OCI-M1 (cell line): ENCODE results near the gene VWA8.
"Not testable (repeated sequence)": the region's sequence is repeated elsewhere in the genome, so short reads cannot be mapped to it uniquely, and the experiment has no call there.

ENCODE experiments used
- DNase-seq: peaks from one replicate; lab custom pipeline; 2025; lab: John Stamatoyannopoulos, UW

Gene VWA8

DNA sequence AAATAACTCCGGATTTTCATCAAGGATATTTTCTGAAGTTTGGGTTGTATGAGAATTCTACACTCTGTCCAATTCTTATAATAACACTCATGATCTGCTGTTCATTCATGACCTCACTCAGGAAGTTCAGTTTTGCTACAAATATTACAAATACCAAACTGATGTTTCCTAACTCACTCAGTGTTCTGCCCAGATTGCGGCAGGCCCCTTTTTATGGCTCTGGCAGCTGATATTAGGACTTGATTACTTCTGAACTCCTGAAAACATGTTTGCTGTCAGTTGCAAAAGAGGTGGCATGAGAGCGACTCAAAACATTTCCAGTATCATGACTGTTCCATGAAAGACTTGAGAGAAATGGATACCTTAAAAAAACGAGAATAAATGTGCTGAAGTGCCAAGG lies 315.6 kb downstream of the VWA8 start:
- no peak for DNase-seq

DNA sequence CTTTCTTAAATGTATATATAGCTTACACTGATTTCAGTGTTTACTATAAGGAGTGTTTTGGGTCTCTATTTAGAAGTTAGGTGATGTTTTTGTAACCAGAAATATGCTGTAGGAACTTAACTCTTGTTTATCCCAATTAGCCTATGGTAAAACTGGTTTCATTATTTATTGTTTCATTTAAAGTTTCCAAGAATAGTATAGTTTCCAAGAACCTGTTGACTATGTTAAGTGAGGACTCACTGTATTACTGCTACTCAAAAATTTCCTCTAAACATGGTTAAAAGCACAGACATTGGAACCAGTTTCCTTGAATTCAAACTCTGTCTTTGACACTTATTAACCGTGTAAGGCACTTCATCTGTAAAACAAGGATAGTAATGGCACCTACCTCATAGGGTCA lies 316.2 kb downstream of the VWA8 start:
- no peak for DNase-seq

DNA sequence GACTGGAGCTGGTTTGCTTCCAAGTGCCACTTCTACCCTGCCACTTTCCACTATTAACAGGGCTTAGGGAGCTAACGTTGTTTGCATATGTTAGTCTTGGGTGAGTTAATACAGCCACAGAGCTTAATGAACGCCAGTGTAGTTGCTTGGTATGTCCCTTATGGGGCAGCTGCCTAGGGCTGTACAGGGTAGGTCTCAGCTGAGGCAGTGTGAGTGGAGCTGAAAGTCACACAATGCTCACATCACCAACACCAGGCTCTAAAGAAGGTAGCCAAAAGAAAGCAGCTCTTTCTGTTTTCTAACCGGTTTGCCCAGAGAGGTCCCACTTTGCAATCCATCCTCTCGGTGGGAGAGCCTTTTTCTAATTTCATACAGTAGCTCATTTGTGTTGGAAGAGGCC lies 317.4 kb downstream of the VWA8 start:
- DNase-seq: no peak

DNA sequence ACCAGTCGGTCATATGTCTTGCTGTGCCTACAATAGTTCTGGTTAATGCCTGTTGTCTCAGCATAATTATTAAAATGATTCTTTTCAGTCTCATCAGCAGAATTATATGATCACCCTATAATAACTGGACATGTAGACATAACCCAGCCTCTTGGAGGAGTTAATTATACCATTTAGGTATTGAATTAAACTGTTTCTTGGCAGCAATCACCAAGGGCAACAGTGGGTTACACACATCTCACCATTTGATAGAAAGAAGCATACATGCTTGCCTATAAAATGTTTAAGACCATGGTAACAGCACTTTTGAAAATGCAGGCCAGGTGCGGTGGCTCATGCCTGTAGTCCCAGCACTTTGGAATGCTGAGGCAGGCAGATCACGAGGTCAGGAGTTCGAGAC lies 318.9 kb downstream of the VWA8 start:
- DNase-seq: no peak

- no peak for DNase-seq
Measured at GRCh38 chr13:41641429-41641828, 319.5 kb downstream of the VWA8 start.

DNA sequence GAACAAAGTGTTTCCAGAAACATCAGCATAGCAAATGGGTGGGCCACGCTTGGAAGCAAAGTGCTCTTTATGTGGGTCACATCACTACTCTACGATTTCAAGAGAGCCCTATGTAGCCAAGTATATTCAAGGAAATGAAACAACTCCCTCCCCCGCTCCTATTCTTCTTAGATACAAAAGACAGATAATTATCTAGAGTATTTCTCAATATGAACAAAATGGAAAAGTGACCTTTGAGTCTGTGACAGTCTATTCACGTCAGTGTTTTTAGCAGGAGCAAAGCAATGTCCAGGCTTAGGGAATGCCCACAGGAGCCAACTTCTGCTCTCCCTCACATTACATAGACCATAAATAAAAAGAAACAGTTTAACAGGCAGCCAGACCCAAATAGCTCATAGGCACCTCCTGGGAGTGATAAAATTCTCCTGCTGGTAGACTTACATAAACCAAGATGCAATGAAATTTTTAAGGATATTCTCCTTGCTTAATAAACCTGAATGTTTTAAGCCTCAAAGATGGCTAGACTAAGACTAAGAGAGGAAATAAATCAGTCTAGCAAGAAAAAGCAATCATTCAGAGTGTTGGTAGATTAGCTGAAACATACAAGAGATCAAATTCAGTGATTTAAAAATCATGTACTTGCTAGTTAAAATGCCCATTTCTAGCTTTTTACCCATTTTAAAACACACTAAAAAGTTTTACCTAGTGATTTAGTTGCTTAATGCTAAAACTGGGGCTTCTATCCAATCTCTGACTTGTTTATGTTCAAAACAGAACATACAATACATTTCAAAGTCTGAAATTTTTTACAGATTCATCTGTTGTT lies 320.7 kb downstream of the VWA8 start:
- DNase-seq: no peak

DNA sequence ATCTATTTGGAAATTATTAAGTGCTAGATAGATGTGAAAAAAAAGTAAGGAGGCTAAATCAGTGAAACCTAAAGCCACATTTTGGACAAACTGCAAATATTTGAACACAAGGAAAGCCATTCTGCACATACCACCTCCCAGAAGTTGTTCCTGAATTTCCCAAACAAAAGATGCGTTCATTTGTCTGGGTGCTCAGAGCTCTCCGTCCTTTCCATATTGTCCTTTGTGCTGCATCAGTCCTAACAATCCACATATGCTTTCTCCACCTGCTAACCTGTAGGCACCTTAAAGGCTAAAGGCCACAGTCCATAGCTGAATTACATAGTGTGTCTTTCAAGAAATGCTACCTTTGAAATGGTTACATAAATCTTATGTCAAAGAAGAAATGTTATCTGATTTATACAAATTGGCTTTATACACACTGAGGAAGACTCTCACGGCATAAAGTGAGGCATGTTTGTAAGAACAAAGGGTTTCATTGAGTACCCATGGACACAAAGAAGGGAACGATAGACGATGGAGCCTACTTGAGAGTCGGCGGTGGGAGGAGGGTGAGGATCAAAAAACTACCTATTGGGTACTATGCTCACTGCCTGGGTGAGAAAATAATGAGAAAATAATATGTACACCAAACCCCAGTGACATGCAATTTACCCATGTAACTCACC lies 321.5 kb downstream of the VWA8 start:
- DNase-seq: no peak

GRCh38 chr13:41637586-41637985 lies 323.3 kb downstream of the VWA8 start:
- no peak for DNase-seq

GRCh38 chr13:41637032-41637431 lies 323.9 kb downstream of the VWA8 start:
- DNase-seq: not testable (repeated sequence)

DNA sequence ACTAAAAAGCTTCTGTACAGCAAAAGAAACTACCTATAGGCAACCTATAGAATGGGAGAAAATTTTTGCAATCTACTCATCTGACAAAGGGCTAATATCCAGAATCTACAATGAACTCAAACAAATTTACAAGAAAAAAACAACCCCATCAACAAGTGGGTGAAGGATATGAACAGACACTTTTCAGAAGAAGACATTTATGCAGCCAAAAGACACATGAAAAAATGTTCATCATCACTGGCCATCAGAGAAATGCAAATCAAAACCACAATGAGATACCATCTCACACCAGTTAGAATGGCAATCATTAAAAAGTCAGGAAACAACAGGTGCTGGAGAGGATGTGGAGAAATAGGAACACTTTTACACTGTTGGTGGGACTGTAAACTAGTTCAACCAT lies 324.3 kb downstream of the VWA8 start:
- not testable (repeated sequence) for DNase-seq

- DNase-seq: no peak
Measured at GRCh38 chr13:41634407-41634806, 326.5 kb downstream of the VWA8 start.

GRCh38 chr13:41633776-41634175 lies 327.1 kb downstream of the VWA8 start:
- DNase-seq: no peak

DNA sequence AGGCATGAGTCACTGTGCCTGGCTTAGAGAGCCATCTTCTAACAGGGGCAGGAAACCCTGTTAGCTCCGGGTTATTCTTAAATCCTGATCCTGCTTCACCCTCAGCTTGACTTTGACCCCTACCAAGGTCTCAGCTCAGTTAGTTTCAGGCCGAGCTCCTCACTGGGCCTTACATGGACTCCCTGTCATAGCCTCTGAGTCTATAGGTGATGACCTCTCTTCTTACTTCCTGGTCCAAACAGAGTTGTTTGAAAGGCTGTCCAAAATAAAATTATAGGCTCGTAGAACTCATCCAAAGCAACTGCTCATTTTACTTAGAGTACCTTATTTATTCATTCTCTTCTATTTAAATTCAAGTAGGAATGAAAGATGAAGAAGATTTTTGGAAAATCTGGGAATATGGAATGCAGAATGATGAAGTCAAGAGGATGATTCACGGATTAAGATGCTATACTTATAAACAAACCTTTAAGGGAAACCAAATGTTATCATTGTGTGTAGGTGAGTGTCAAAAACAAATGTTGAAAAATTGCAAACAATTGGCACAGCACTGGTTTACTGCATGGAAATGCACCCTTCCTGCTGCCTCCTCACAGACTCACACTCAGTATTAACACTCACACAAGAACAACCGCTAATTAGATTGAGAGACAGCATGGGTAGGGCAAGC lies 329.5 kb downstream of the VWA8 start:
- no peak for DNase-seq

DNA sequence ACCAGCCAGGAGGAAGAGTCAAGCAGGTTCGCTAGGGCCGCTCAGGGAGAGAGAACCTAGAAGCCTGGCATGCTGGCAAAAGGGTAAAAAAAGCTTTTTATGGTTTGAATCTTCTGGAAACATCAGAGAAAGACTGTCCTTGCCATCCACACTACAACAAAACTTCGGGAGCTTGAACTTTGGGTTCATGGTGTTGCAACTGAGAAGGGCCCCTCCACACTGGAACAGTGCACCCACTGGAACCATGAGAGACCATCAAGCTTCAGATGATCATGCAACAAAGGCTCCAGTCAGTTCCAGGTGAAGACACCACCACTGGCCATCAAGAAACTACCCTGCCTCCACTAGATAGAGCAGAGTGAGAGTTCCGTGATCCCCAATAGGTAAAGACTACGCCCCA lies 333.5 kb downstream of the VWA8 start:
- DNase-seq: no peak

GRCh38 chr13:41624041-41624440 lies 336.9 kb downstream of the VWA8 start:
- DNase-seq: no peak

DNA sequence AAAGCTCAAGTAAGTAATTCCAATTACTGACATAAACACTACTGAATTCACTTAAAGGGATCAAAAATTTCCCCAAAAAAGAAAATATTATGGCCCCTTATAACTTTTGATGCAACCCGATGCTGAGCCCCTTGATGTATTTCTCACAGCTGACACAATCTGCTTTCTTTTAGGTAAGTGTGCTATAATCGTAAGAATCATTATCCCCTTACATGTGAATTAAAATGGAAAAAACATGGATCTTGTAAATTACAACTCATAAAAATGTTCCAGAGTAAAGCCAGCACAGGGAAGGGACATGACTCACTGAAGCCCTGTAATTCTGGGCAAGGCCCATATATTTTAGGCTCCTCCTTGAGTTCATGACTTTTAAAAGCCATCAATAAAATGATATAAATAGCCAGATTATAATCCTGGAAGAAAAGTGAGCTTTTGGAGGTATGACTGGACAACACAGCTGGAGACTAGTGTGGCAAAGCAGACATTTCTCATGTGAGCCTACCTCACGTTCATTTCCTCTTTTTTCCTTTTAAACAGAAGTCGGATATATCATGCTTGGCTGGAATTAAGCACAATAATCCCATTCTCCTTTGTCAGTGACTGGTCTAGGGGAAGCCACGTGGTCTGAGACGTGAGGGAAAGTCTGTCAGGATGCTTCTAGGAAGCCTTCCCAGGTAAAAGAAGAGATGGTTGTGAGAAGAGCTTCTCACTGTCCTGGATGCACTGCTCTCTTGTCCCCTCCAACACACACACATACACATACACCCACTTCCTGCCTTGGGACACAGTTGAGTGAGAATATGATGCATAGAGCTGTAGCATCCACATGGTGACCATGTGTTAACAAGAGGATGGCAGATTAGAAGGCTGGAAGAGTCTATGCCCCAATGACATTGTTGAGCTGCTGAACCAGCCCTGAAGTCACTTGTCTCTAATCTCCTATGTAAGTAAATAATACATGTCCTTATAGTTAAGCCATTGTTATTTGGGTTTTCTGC lies 338.2 kb downstream of the VWA8 start:
- no peak for DNase-seq

- DNase-seq: no peak
Measured at GRCh38 chr13:41621716-41622431, 339.0 kb downstream of the VWA8 start.

- not testable (repeated sequence) for DNase-seq
Measured at GRCh38 chr13:41617633-41618032, 343.3 kb downstream of the VWA8 start.

- no peak for DNase-seq
Measured at GRCh38 chr13:41616151-41616550, 344.8 kb downstream of the VWA8 start.

DNA sequence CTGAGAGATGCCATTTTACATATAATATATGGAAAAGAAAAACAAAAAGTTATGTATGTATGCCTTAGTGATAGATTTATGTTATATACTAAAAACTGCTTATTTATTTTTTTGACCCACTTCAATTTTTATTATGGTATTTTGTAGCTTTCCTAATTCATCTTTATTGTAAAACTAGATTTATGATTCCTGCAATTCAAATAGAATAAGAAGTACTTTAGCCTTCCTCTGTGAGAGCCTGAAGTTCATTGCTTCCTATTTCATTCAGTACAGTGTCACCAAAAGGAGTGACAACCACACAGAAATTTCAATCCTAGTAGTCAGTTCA lies 345.4 kb downstream of the VWA8 start:
- DNase-seq: no peak
